NCI-H1694 (cell line): ENCODE data around the gene AMBRA1.

Source experiments
- DNase-seq: peaks from one replicate; lab custom pipeline; 2025; lab: John Stamatoyannopoulos, UW

AMBRA1 gene

DNA sequence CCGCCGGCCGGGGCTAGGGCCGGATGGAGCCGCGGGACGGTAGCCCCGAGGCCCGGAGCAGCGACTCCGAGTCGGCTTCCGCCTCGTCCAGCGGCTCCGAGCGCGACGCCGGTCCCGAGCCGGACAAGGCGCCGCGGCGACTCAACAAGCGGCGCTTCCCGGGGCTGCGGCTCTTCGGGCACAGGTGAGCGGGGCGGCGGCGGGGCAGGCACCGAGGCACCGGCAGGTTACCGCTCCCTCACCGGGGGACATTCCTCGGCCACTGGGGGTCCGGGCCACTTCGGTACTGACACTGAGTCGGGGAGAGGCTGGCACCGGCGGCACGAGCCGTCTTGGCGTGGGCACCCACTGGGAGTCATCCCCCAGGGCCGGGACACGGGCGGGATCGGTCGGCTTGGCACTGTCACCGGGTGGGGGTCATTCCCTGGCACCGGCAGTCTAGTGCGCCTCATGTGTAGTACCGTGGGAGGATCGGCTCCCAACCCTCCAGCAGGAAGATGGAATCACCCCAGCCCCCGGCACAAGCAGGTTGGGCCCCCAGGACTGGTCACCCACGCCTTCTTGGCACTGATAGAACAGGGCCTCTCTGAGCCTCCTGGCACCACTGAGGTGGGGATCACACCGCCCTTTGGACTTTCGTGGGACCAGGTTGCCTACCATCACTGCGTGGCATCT is 246.0 kb downstream of the AMBRA1 start:
- DNase-seq: no peak

DNA sequence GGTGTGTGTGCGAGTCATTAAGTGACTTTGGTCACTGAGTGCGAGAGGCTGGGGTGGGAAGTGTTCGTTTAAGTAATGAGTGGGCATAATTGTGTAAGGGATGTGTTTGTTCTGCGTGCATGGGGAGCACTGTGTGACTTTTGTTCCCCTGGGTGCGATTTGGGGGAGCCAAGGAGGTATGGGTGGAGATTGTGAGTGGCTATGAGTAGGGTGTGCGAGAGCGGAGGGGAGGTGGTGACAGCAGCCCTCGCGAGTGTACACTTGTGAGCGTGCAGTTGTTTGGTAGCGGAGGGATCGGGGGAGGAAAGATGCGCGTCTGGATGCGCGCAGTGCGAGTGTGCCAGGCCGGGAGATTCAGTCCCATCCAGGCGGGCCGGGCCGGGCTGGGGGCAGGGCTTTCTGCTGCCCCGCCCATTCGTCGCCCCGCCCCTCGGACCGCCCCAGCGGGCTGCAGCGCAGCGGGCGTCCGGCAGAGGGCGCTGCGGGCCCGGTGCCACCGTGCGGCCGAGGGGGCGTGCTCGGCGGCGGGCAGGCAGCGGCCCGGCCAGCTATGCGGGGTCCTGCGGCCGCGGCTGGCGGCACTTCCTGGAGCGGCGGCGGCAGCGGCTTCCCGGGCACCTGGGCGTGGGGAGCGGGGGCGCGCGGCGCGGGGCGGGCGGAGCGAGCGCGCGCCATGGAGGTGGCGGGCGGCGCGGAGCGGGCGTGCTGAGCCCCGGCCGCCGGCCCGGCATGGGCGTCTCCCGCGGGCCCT is 246.8 kb downstream of the AMBRA1 start, which contains the start of gene DGKZ:
TSS of gene DGKZ (plus strand) at position 578 of the 751 bp plus-strand sequence. CDS start 197 bp downstream, outside the sequence.
- no peak for DNase-seq
